ENCODE data around the gene CEP95.
"Not testable (repeated sequence)": the region's sequence is repeated elsewhere in the genome, so short reads cannot be mapped to it uniquely, and the experiment has no call there.

CEP95 gene

DNA sequence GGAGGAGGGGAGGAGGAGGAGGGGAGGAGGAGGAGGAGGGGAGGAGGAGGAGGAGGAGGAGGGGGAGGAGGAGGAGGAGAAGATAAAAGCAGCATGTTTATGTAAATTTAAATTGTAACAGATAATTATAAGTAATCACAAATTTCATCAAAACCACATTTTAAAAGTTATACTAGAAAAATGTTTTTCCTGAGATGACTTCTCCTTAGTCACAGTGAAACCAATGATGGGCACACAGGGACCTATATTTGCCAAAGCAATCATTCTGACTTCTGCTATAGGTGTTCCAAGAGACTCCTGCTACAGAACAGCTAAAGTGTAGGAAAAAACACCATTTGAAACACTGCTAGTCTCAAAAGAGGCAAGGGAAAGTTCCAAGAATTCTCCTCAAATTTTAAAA, 66.4 kb downstream of the CEP95 start:
- Histone ChIP-seq H3K79me2 (ENCODE audit: insufficient read depth, low read depth) (no peaks in the 10 kb centered on the region), H4K20me1 (ENCODE audit: insufficient read depth) (no peaks in the 10 kb centered on the region), H3K27me3 (ENCODE audit: insufficient read depth, low read depth) (no peaks in the 10 kb centered on the region), H3K36me3 (ENCODE audit: insufficient read depth) (no peaks in the 10 kb centered on the region), H3K27ac (no peak overlapping the region), H2AFZ (ENCODE audit: low read depth) (no peak overlapping the region), H3K4me2 (no peak overlapping the region), H3K4me1 (ENCODE audit: low read depth, poor library complexity, severe bottlenecking) (no peaks in the 10 kb centered on the region), H3K4me3 (IDR thresholded peaks at IDR 0.05; ENCODE audit: insufficient read depth, low read depth, low read length) (no peak overlapping the region), H3K9ac (no peak overlapping the region)
- TF ChIP-seq, protein P1, sequence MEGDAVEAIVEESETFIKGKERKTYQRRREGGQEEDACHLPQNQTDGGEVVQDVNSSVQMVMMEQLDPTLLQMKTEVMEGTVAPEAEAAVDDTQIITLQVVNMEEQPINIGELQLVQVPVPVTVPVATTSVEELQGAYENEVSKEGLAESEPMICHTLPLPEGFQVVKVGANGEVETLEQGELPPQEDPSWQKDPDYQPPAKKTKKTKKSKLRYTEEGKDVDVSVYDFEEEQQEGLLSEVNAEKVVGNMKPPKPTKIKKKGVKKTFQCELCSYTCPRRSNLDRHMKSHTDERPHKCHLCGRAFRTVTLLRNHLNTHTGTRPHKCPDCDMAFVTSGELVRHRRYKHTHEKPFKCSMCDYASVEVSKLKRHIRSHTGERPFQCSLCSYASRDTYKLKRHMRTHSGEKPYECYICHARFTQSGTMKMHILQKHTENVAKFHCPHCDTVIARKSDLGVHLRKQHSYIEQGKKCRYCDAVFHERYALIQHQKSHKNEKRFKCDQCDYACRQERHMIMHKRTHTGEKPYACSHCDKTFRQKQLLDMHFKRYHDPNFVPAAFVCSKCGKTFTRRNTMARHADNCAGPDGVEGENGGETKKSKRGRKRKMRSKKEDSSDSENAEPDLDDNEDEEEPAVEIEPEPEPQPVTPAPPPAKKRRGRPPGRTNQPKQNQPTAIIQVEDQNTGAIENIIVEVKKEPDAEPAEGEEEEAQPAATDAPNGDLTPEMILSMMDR (conservative IDR thresholded peaks at IDR 0.05; ENCODE audit: low read depth, low read length) = no peak

DNA sequence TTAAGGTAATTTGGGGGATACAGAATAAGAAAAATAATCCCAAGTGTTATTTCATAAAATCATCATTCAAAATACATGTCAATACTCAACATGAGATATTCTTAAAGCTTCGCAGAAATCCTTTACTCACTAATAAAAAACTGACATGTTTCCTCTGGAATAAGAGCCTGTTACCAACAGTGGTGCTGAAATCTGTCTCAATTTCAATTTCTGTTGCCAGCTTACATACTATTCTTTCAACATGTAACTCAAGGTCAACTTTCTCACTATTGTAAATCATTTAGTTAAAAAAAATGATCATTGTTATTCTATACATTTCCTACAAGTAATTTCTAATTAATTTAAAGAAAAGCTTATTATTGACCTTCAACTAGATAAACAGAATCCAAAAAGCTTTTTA, 67.9 kb downstream of the CEP95 start:
- Histone ChIP-seq H4K20me1 (ENCODE audit: insufficient read depth) (no peaks in the 10 kb centered on the region), H2AFZ (ENCODE audit: low read depth) (no peak overlapping the region), H3K9ac (no peak overlapping the region), H3K27ac (no peak overlapping the region), H3K36me3 (ENCODE audit: insufficient read depth) (no peaks in the 10 kb centered on the region), H3K27me3 (ENCODE audit: insufficient read depth, low read depth) (no peaks in the 10 kb centered on the region), H3K79me2 (ENCODE audit: insufficient read depth, low read depth) (no peaks in the 10 kb centered on the region), H3K4me3 (IDR thresholded peaks at IDR 0.05; ENCODE audit: insufficient read depth, low read depth, low read length) (no peak overlapping the region), H3K4me1 (ENCODE audit: low read depth, poor library complexity, severe bottlenecking) (no peaks in the 10 kb centered on the region), H3K4me2 (no peak overlapping the region)
- TF ChIP-seq, protein P1 (conservative IDR thresholded peaks at IDR 0.05; ENCODE audit: low read depth, low read length) = no peak

DNA sequence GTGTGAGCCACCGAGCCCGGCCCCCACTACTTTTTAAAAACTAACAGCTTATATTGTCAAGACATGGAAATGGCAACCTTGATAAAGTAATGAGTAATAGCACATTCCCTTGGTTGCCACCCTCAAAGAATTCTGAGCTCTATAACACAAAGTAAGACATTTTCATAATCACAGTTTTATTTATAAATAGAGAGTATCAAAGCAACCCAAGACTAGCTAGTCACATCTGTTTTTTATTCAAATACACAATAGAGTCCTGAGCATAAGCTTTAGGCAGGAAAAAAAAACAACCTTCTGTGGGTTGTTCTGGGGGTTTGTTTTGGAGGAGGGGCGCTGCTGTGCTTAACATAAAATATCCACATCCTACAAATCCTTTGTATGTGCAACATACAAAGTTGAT, 68.7 kb downstream of the CEP95 start:
- Histone ChIP-seq H3K36me3 (ENCODE audit: insufficient read depth) (no peaks in the 10 kb centered on the region), H3K4me1 (ENCODE audit: low read depth, poor library complexity, severe bottlenecking) (no peaks in the 10 kb centered on the region), H3K79me2 (ENCODE audit: insufficient read depth, low read depth) (no peaks in the 10 kb centered on the region), H3K4me3 (IDR thresholded peaks at IDR 0.05; ENCODE audit: insufficient read depth, low read depth, low read length) (no peak overlapping the region), H3K9ac (no peak overlapping the region), H3K27me3 (ENCODE audit: insufficient read depth, low read depth) (no peaks in the 10 kb centered on the region), H4K20me1 (ENCODE audit: insufficient read depth) (no peaks in the 10 kb centered on the region), H2AFZ (ENCODE audit: low read depth) (no peak overlapping the region), H3K27ac (no peak overlapping the region), H3K4me2 (no peak overlapping the region)
- TF ChIP-seq, protein P1 (conservative IDR thresholded peaks at IDR 0.05; ENCODE audit: low read depth, low read length) = no peak

DNA sequence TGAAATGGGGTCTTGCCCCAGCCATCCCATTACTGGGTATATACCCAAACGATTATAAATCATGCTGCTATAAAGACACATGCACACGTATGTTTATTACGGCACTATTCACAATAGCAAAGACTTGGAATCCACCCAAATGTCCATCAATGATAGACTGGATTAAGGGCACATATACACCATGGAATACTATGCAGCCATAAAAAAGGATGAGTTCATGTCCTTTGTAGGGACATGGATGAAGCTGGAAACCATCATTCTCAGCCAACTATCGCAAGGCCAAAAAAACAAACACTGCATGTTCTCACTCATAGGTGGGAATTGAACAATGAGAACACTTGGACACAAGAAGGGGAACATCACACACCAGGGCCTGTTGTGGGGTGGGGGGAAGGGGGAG, 70.2 kb downstream of the CEP95 start:
- not testable (repeated sequence) for H3K27me3 ChIP-seq (ENCODE audit: insufficient read depth, low read depth); H3K79me2 ChIP-seq (ENCODE audit: insufficient read depth, low read depth); H3K4me3 ChIP-seq (IDR thresholded peaks at IDR 0.05; ENCODE audit: insufficient read depth, low read depth, low read length); H3K4me2 ChIP-seq; H4K20me1 ChIP-seq (ENCODE audit: insufficient read depth); H3K9ac ChIP-seq; H3K4me1 ChIP-seq (ENCODE audit: low read depth, poor library complexity, severe bottlenecking); H2AFZ ChIP-seq (ENCODE audit: low read depth); H3K27ac ChIP-seq; H3K36me3 ChIP-seq (ENCODE audit: insufficient read depth)

DNA sequence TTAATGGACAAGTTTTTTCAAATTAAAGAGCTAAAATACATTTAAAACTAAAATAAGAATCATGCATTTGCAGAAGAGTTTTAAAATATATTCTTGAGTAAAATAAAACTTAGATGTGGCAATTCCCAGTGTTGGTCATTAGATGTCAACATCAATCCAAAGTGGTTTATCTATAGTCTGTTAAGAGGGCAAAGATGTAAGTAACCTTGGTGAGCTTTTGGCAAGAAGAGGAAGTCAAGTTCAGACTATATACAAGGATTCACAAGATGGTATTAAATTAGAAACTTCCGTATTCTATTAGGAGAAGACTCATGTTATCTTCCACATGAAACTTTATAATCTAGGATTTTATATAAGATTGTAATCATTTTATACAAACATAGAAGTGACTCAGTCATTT, 73.1 kb downstream of the CEP95 start:
- TF ChIP-seq, protein P1 (conservative IDR thresholded peaks at IDR 0.05; ENCODE audit: low read depth, low read length) = no peak
- no peak overlapping the region for H3K27ac ChIP-seq
- H2AFZ ChIP-seq (ENCODE audit: low read depth) = no peak overlapping the region
- H4K20me1 ChIP-seq (ENCODE audit: insufficient read depth) = no peaks in the 10 kb centered on the region
- no peaks in the 10 kb centered on the region for H3K79me2 ChIP-seq (ENCODE audit: insufficient read depth, low read depth)
- H3K4me3 ChIP-seq (IDR thresholded peaks at IDR 0.05; ENCODE audit: insufficient read depth, low read depth, low read length) = no peak overlapping the region
- H3K4me1 ChIP-seq (ENCODE audit: low read depth, poor library complexity, severe bottlenecking) = no peaks in the 10 kb centered on the region
- no peak overlapping the region for H3K9ac ChIP-seq
- no peaks in the 10 kb centered on the region for H3K36me3 ChIP-seq (ENCODE audit: insufficient read depth)
- H3K4me2 ChIP-seq = no peak overlapping the region
- no peaks in the 10 kb centered on the region for H3K27me3 ChIP-seq (ENCODE audit: insufficient read depth, low read depth)

All from KMS-11 (cell line).